Measurements from ENCODE around the gene NPIPB8.

DNA sequence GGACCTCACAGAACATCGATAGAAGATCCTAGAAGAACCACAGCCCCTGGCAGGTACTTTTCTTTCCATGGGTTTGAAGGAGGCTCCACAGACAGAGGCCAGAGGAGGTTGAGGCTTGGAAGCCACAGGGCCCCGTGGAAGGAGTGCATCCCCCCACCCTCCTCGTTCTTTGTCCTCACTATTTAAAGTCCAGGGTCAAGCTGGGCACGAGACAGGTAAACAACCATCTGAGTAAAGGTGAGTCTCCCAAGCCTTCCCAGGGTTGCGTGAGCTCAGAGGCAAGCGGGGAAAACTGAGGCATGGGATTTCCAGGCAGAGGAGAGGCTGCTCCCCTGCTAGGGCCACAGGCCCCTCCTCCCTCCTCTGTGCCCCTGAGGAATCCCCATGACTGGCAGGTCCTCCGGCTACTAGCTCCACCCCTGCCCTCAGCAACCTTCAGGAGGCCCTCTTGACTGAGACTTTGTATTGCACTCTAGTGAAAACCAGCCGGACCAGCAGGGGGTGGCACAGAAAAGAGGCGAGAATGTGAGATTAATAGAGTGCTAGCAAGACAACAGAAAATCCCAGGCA is 40.1 kb upstream of the NPIPB8 start:
- TF ChIP-seq CTCF (conservative IDR thresholded peaks at IDR 0.05; ENCODE audit: low read depth, low read length), result no peak
- TF ChIP-seq EZH2 (IDR thresholded peaks at IDR 0.05; ENCODE audit: low read length, unreplicated experiment), result no peak
- TF ChIP-seq EZH2phosphoT487 (IDR thresholded peaks at IDR 0.05; ENCODE audit: borderline replicate concordance, low read length), result no peak

Data from PC-3 (cell line).